ENCODE measurements around the gene DAZ3.
"Not testable (repeated sequence)": the region's sequence is repeated elsewhere in the genome, so short reads cannot be mapped to it uniquely, and the experiment has no call there.

DAZ3 gene, protein sequence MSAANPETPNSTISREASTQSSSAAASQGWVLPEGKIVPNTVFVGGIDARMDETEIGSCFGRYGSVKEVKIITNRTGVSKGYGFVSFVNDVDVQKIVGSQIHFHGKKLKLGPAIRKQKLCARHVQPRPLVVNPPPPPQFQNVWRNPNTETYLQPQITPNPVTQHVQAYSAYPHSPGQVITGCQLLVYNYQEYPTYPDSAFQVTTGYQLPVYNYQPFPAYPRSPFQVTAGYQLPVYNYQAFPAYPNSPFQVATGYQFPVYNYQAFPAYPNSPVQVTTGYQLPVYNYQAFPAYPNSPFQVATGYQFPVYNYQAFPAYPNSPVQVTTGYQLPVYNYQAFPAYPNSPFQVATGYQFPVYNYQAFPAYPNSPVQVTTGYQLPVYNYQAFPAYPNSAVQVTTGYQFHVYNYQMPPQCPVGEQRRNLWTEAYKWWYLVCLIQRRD

GRCh38 chrY:24813293-24813692 lies at the start of gene DAZ3:
DAZ3 (minus strand) TSS chrY:24813393; CDS start chrY:24813185, 208 bp downstream.
- not testable (repeated sequence) for H3K27me3 Mint-ChIP-seq, H3K9me3 Mint-ChIP-seq, H3K27ac Mint-ChIP-seq, H3K4me3 Mint-ChIP-seq, H3K4me1 Mint-ChIP-seq, H3K36me3 Mint-ChIP-seq

DNA sequence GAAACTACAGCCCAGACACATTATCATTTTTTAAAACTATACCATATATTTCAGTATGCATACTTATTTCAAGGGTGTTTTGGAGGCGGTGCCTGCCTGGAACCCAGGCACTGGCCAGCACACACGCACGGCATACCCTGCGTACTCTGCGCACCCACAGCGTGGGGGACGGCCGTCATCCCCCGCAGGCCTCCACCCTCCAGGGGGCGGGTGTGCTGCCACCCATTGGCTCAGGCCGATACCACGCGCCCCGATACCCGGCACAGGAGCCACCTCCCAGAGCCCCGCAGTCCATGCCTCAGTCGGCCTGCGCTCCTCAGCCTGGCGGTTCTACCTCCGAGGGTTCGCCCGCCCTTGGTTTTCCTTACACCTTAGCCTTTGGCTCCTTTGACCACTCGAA lies 20.4 kb upstream of the DAZ3 start, which contains the start of gene DAZ4:
Gene DAZ4, plus strand, starts transcription at position 301 of the 400 bp plus-strand sequence. CDS start 208 bp downstream, outside the sequence.
- not testable (repeated sequence) for H3K36me3 Mint-ChIP-seq, H3K4me3 Mint-ChIP-seq

DNA sequence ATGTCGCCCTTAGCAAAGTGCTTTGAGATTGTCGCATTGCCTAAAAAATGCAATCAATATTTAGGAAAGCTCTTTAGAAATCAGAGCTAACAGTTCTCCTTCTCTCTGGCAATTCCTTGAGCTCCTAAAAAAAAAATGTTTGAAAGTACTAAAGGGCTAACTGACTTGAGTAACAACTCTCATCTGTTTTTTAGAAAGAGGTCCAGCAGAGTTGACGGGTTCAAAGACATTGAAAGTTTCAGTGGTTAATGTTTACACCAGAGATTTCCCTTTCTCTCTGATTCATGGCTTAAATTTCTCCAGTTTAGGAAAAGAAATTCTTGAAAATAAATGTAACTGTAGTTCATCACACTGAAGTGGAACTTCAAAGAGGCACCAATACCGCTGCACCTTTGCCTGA lies 11.9 kb upstream of the DAZ3 start:
- not testable (repeated sequence) for H3K36me3 Mint-ChIP-seq, H3K27me3 Mint-ChIP-seq, H3K27ac Mint-ChIP-seq, H3K4me3 Mint-ChIP-seq, H3K4me1 Mint-ChIP-seq, H3K9me3 Mint-ChIP-seq

More for the DNA sequence above, 20.4 kb upstream of the DAZ3 start, which contains the start of gene DAZ4:
- not testable (repeated sequence) for H3K4me1 Mint-ChIP-seq, H3K9me3 Mint-ChIP-seq, H3K27me3 Mint-ChIP-seq, H3K27ac Mint-ChIP-seq

- H3K4me3 Mint-ChIP-seq, H3K27me3 Mint-ChIP-seq, H3K27ac Mint-ChIP-seq, H3K36me3 Mint-ChIP-seq, H3K4me1 Mint-ChIP-seq, H3K9me3 Mint-ChIP-seq: not testable (repeated sequence)
Observed at GRCh38 chrY:24824184-24824879, 11.1 kb upstream of the DAZ3 start.

DNA sequence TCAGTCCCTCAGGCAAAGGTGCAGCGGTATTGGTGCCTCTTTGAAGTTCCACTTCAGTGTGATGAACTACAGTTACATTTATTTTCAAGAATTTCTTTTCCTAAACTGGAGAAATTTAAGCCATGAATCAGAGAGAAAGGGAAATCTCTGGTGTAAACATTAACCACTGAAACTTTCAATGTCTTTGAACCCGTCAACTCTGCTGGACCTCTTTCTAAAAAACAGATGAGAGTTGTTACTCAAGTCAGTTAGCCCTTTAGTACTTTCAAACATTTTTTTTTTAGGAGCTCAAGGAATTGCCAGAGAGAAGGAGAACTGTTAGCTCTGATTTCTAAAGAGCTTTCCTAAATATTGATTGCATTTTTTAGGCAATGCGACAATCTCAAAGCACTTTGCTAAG lies 8.6 kb upstream of the DAZ3 start:
- H3K36me3 Mint-ChIP-seq, H3K9me3 Mint-ChIP-seq, H3K27ac Mint-ChIP-seq, H3K27me3 Mint-ChIP-seq, H3K4me1 Mint-ChIP-seq, H3K4me3 Mint-ChIP-seq: not testable (repeated sequence)
